ENCODE results near the gene FAM228B. TPM values are rescaled to one million over a fixed set of nuclear protein-coding genes. Genes with fewer than 3 reads are reported as not detected.

The FAM228B gene
- total RNA-seq, 2 experiments from 2014 or later: 21.6 to 24.2 TPM

DNA sequence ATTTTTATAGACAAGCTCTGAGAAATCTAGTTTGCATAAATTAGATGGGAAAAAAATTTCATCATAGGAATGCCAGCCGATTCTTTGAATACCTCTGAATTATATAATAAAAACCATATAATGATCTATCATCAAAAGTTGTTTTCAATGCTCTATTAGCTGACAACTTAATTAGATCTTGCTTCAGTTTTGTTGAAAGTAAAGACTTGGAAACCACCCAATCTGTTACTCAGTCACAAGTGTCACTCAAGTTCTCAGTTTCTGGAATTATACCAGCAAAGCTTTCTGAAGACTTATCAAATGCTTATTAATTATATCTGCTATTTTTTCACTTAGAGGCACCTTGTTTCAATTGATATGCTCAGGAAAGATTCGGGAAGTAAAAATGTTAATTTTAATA lies 21.3 kb upstream of the FAM228B start:
- CTCF ChIA-PET: no interaction called here

DNA sequence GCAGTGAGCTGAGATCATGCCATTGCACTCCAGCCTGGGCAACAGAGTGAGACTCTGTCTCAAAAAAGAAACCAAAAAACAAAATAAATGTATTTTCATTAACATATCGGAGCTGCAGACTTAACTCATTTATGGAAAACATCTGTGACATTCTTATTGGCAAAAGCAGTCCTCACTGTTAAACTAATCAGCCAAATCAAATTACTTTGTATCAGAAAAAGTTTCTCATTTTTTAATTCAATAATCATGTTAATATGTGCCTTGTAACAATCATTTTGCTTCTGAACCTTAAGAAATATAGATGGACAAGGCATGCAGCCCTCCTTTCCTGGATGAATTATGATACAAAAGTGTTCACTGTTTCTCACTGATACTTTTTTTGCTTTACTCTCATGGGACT lies 20.6 kb upstream of the FAM228B start:
- intact Hi-C loops (cut with DNase I, micrococcal nuclease): no loop called here
- Histone ChIP-seq H3K4me1 (ENCODE audit: insufficient read depth, low read length) (no peaks in the 10 kb centered on the region), H3K27me3 (ENCODE audit: control insufficient read depth in 1 of 2, insufficient read depth in 2 of 2, low read length in 2 of 2) (no peaks in the 10 kb centered on the region), H3K9me3 (ENCODE audit: control insufficient read depth in 1 of 2, insufficient read depth in 1 of 2, low read length in 2 of 2) (peaks cover 0 to 13% of the 10 kb centered on the region in 2 experiments), H3K36me3 (ENCODE audit: insufficient read depth, low read length) (peaks cover 8% of the 10 kb centered on the region), H3K4me3 (ENCODE audit: low read length) (no peak overlapping the region), H3K27ac (ENCODE audit: low read depth in 1 of 2, low read length in 2 of 2) (no peak overlapping the region)
- no peak for DNase-seq
- TF ChIP-seq, protein P1, sequence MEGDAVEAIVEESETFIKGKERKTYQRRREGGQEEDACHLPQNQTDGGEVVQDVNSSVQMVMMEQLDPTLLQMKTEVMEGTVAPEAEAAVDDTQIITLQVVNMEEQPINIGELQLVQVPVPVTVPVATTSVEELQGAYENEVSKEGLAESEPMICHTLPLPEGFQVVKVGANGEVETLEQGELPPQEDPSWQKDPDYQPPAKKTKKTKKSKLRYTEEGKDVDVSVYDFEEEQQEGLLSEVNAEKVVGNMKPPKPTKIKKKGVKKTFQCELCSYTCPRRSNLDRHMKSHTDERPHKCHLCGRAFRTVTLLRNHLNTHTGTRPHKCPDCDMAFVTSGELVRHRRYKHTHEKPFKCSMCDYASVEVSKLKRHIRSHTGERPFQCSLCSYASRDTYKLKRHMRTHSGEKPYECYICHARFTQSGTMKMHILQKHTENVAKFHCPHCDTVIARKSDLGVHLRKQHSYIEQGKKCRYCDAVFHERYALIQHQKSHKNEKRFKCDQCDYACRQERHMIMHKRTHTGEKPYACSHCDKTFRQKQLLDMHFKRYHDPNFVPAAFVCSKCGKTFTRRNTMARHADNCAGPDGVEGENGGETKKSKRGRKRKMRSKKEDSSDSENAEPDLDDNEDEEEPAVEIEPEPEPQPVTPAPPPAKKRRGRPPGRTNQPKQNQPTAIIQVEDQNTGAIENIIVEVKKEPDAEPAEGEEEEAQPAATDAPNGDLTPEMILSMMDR (IDR thresholded peaks at IDR 0.05): no peak
- ChIA-PET CTCF (no interaction called here), POLR2A (no interaction called here)
- ATAC-seq (ENCODE audit: poor library complexity): no peak
- Mint-ChIP-seq H3K4me1 (ENCODE audit: low read depth) (no peaks in the 10 kb centered on the region), H3K36me3 (ENCODE audit: low read depth) (peaks cover 55% of the 10 kb centered on the region), H3K27me3 (no peaks in the 10 kb centered on the region), H3K4me3 (no peak overlapping the region), H3K9me3 (peaks cover 12% of the 10 kb centered on the region), H3K27ac (no peak overlapping the region)

More for the DNA sequence above, 21.3 kb upstream of the FAM228B start:
- POLR2A ChIA-PET: no interaction called here
- no peaks in the 10 kb centered on the region for H3K27me3 Mint-ChIP-seq
- H3K4me1 Mint-ChIP-seq (ENCODE audit: low read depth): no peaks in the 10 kb centered on the region
- H3K9me3 Mint-ChIP-seq: peaks cover 7% of the 10 kb centered on the region
- Histone ChIP-seq H3K27ac (ENCODE audit: low read depth in 1 of 2, low read length in 2 of 2) (no peak overlapping the region), H3K4me1 (ENCODE audit: insufficient read depth, low read length) (no peaks in the 10 kb centered on the region), H3K9me3 (ENCODE audit: control insufficient read depth in 1 of 2, insufficient read depth in 1 of 2, low read length in 2 of 2) (peaks cover 0 to 13% of the 10 kb centered on the region in 2 experiments), H3K36me3 (ENCODE audit: insufficient read depth, low read length) (peaks cover 8% of the 10 kb centered on the region), H3K27me3 (ENCODE audit: control insufficient read depth in 1 of 2, insufficient read depth in 2 of 2, low read length in 2 of 2) (no peaks in the 10 kb centered on the region), H3K4me3 (ENCODE audit: low read length) (no peak overlapping the region)
- TF ChIP-seq, protein P1 (IDR thresholded peaks at IDR 0.05): no peak
- H3K36me3 Mint-ChIP-seq (ENCODE audit: low read depth): peaks cover 49% of the 10 kb centered on the region
- intact Hi-C loops (cut with DNase I, micrococcal nuclease): no loop called here
- DNase-seq: no peak
- H3K27ac Mint-ChIP-seq: no peak overlapping the region
- H3K4me3 Mint-ChIP-seq: no peak overlapping the region
- ATAC-seq (ENCODE audit: poor library complexity): no peak

DNA sequence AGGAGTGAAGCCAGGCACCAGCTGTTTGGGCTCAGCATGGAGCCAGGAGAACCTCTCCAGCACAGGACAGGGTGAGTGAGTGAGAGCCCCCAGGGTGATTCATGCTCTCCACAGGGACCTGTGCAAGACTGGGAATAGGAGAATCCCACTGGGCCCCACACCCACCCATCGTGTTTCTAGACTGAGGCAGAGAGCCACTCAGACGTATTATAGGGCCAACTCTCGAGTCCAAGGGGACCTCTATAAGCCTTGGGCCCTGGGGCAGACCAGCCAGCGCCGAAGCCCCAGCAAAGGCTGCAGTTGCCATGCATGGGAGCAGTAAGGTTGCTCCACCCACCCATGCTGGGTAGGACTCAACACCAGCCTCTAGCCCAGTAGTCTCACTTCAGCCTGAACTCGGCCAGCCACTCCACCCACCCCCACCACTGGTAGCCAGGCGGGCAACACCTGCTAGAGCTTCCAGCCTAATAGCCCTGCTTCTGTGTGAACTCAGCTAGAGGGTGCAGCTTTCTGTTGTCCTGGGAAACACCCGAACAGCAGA lies 19.1 kb upstream of the FAM228B start:
- Histone ChIP-seq H3K4me1 (ENCODE audit: insufficient read depth, low read length) (no peaks in the 10 kb centered on the region), H3K4me3 (ENCODE audit: low read length) (no peak overlapping the region), H3K27ac (ENCODE audit: low read depth in 1 of 2, low read length in 2 of 2) (no peak overlapping the region), H3K27me3 (ENCODE audit: control insufficient read depth in 1 of 2, insufficient read depth in 2 of 2, low read length in 2 of 2) (no peaks in the 10 kb centered on the region), H3K9me3 (ENCODE audit: control insufficient read depth in 1 of 2, insufficient read depth in 1 of 2, low read length in 2 of 2) (peaks cover 0 to 18% of the 10 kb centered on the region in 2 experiments), H3K36me3 (ENCODE audit: insufficient read depth, low read length) (peaks cover 8% of the 10 kb centered on the region)
- Mint-ChIP-seq H3K36me3 (ENCODE audit: low read depth) (peaks cover 52% of the 10 kb centered on the region), H3K4me3 (no peak overlapping the region), H3K27me3 (no peaks in the 10 kb centered on the region), H3K4me1 (ENCODE audit: low read depth) (no peaks in the 10 kb centered on the region), H3K27ac (no peak overlapping the region), H3K9me3 (peaks cover 13% of the 10 kb centered on the region)
- CTCF ChIA-PET: no interaction called here
- POLR2A ChIA-PET: no interaction called here
- intact Hi-C loops (cut with DNase I, micrococcal nuclease): no loop called here
- no peak for ATAC-seq (ENCODE audit: poor library complexity)
- DNase-seq: no peak
- TF ChIP-seq, protein P1 (IDR thresholded peaks at IDR 0.05): no peak
